ENCODE data around the gene RAPGEF3. TPM values are rescaled to one million over a fixed set of nuclear protein-coding genes. Genes with fewer than 3 reads are reported as not detected.

RAPGEF3 gene
- total and polyA plus RNA-seq, 4 donors = 8.3 to 40.4 (median 18.9) TPM

DNA sequence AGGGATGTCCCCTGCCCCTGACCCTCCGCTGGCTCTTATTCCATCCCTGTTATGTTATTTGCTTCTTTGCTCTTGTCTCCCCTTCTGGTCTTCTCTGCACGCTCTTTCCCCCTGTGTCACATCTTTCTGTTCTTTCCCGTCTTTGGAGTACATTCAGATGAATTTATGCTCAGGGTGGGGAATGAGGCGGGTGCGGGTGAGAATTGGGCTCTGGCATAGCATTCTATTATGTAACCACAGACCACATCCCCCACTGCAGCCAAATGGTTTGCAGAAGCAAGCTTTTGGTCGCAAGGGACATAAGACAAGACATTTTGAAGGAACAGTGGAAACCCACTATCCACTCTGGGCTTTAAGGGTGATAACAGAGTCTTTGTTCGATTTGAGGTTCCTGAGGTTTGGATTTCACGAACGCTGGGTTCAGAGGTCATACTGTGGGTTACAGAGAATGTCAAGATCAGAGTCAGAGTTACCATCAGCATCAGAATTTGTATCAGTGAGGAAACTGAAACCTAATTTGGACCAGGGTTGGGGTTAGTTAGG, 37.2 kb downstream of the RAPGEF3 start:
- WGBS, 2 donors = 42 to 67% methylated on average over 9 of the region's 9 CpGs
- TF ChIP-seq CTCF (IDR thresholded peaks at IDR 0.05; ENCODE audit: control extremely low read depth, extremely low read depth) = no peak
- no peak overlapping the region for H3K9ac ChIP-seq (ENCODE audit: insufficient read depth in 1 of 2, low read length in 2 of 2)
- H3K9me3 ChIP-seq (ENCODE audit: control insufficient read depth in 4 of 4, insufficient read depth in 3 of 4, low read length in 3 of 4) = no peaks in the 10 kb centered on the region
- H3K4me3 ChIP-seq = no peak overlapping the region
- no peak overlapping the region for H3K27ac ChIP-seq (ENCODE audit: low read depth in 1 of 2, low read length in 1 of 2)
- H3K27me3 ChIP-seq (ENCODE audit: control insufficient read depth in 3 of 3, insufficient read depth in 3 of 3, low read length in 2 of 3) = no peaks in the 10 kb centered on the region
- no peak for DNase-seq
- no peak for ATAC-seq (ENCODE audit: insufficient read depth, low FRiP score)
- peaks cover 0 to 12% (median 8%) of the 10 kb centered on the region in 5 donors for H3K4me1 ChIP-seq (ENCODE audit: control insufficient read depth in 5 of 5, insufficient read depth in 5 of 5, low read length in 5 of 5)
- peaks cover 0 to 3% (median 0%) of the 10 kb centered on the region in 4 donors for H3K36me3 ChIP-seq (ENCODE audit: control insufficient read depth in 4 of 4, insufficient read depth in 4 of 4, low read length in 4 of 4)

DNA sequence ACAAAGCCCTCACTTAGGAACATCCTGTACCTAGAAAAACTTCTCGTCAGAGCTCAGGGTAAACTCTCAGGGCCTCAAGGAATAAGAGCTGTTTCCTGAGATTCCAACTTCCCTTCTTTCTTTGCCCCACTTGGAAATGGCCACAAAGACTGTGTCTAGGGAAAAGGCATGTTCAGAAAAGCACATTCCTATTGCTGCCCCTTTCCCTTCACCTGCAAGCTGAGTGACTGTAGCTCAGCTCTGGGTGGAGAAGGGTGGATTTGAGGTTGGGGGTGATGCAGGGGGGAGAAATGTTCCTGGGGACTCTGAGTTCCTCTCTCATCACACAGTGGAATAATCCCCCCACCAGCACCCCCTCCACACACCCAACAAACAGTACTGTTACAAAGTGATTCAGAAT, 40.1 kb downstream of the RAPGEF3 start:
- DNase-seq = no peak
- peaks cover 0 to 3% (median 0%) of the 10 kb centered on the region in 4 donors for H3K36me3 ChIP-seq (ENCODE audit: control insufficient read depth in 4 of 4, insufficient read depth in 4 of 4, low read length in 4 of 4)
- peaks cover 6 to 22% (median 16%) of the 10 kb centered on the region in 5 donors for H3K4me1 ChIP-seq (ENCODE audit: control insufficient read depth in 5 of 5, insufficient read depth in 5 of 5, low read length in 5 of 5)
- no peak overlapping the region for H3K4me3 ChIP-seq
- no peaks in the 10 kb centered on the region for H3K9me3 ChIP-seq (ENCODE audit: control insufficient read depth in 4 of 4, insufficient read depth in 3 of 4, low read length in 3 of 4)
- WGBS, 2 donors = 60 to 79% methylated on average over 1 of the region's 1 CpG
- H3K27ac ChIP-seq (ENCODE audit: low read depth in 1 of 2, low read length in 1 of 2) = peak overlapping the region in 1 of 2 donors; percentile 52
- H3K27me3 ChIP-seq (ENCODE audit: control insufficient read depth in 3 of 3, insufficient read depth in 3 of 3, low read length in 2 of 3) = no peaks in the 10 kb centered on the region
- ATAC-seq (ENCODE audit: insufficient read depth, low FRiP score) = no peak
- no peak for TF ChIP-seq CTCF (IDR thresholded peaks at IDR 0.05; ENCODE audit: control extremely low read depth, extremely low read depth)
- H3K9ac ChIP-seq (ENCODE audit: insufficient read depth in 1 of 2, low read length in 2 of 2) = no peak overlapping the region

DNA sequence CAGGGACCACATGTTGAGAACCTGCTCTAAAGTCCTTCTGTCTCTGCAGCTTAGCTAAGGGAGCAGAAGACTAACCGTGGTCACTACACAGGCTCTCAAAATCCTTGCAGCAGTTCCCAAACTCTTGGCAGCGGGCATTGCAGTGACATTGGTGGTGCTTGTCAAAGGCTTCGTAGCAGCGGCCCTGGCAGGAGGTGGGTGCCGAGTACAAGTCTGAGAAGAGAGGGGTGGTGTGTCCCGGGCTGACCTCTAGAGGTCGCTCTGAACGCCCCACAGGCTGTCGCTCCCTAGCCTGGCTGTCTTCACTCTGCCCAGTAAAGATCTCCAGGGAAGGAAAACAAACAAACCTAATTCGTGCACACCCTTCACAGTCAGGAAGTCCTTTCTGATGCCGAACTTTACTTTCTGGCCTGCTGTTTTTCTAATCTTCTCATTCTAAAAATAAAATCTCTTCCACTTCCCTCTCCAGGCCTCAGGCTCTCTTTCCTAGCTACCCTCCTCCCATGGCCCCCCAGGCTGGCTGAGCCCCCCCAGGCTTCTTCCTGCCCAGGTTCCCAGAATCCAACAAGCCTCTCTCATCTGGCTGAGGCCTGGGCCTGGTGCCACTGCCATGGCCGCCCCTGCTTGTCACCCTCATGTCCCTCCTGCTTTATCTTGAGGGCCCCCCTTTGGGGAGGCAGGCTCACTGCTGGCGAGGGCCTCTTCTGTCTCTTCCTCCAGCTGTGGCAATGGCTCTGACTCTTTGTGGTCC, 41.1 kb downstream of the RAPGEF3 start:
- TF ChIP-seq CTCF (IDR thresholded peaks at IDR 0.05; ENCODE audit: control extremely low read depth, extremely low read depth) = peak; percentile 39
- peaks cover 6 to 27% (median 16%) of the 10 kb centered on the region in 5 donors for H3K4me1 ChIP-seq (ENCODE audit: control insufficient read depth in 5 of 5, insufficient read depth in 5 of 5, low read length in 5 of 5)
- 11 to 14% methylated on average over 13 of the region's 13 CpGs for WGBS, 2 donors
- peak overlapping the region in 1 of 2 donors; percentile 51 for H3K9ac ChIP-seq (ENCODE audit: insufficient read depth in 1 of 2, low read length in 2 of 2)
- H3K27me3 ChIP-seq (ENCODE audit: control insufficient read depth in 3 of 3, insufficient read depth in 3 of 3, low read length in 2 of 3) = no peaks in the 10 kb centered on the region
- H3K4me3 ChIP-seq = no peak overlapping the region
- ATAC-seq (ENCODE audit: insufficient read depth, low FRiP score) (peak; percentile 85), DNase-seq (peak; percentile 86 to 92 (median 88))
- H3K36me3 ChIP-seq (ENCODE audit: control insufficient read depth in 4 of 4, insufficient read depth in 4 of 4, low read length in 4 of 4) = peaks cover 0 to 3% (median 0%) of the 10 kb centered on the region in 4 donors
- no peaks in the 10 kb centered on the region for H3K9me3 ChIP-seq (ENCODE audit: control insufficient read depth in 4 of 4, insufficient read depth in 3 of 4, low read length in 3 of 4)
- peak overlapping the region; percentile 82 to 87 for H3K27ac ChIP-seq (ENCODE audit: low read depth in 1 of 2, low read length in 1 of 2)

Data from lung (tissue), 12 donors.